ENCODE measurements around the gene TMC7.
A peak's percentile ranks its signal among the peaks of the same experiment; 100 is the strongest.

The TMC7 gene

GRCh38 chr16:19092653-19093410 is 109.1 kb downstream of the TMC7 start:
- no peak for DNase-seq

GRCh38 chr16:19093631-19094541 is 110.2 kb downstream of the TMC7 start:
- DNase-seq = no peak

- peak; percentile 21 for DNase-seq
These were observed 111.0 kb downstream of the TMC7 start for GRCh38 chr16:19094542-19095365.

DNA sequence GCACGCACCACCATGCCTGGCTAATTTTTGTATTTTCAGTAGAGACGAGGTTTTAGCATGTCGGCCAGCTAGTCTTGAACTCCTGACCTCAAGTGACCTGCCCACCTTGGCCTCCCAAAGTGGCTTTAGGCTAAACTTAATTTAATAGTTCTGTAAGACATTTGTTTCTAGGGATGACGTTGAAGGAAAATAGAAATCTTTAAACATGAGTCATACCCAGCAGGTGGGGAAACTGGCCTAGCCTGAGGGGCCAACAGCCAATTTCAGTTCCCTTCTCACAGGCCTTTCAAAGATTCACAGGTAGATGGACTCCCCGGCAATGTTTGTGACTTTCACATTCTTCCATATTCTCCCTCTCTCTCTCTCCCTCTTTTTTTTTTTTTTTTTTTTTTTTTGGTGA is 111.9 kb downstream of the TMC7 start:
- no peak for DNase-seq

DNA sequence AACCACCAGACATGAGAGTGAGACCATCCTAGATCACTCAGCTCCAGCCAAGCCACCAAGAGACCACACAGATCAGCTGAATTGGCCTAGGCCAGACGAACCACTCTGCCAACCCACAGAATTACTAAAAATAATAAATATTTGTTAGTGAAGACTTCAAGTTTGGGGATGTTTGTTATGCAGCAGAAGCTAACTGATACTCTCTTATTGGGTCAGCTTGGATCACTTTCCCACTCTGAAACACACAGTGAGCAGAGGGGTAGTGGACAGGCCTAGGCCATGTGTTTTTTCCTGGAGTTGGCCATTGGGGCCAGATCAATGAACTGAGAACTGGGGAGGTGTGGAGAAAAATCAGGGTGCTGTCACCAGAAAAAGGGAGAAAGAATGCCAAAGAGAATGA is 114.4 kb downstream of the TMC7 start:
- no peak for DNase-seq

- DNase-seq = no peak
These were observed 118.6 kb downstream of the TMC7 start for GRCh38 chr16:19102187-19102872.

GRCh38 chr16:19104607-19105006 is 120.9 kb downstream of the TMC7 start:
- no peak for DNase-seq

GRCh38 chr16:19105131-19105530 is 121.4 kb downstream of the TMC7 start:
- no peak for DNase-seq

GRCh38 chr16:19105891-19106624 is 122.3 kb downstream of the TMC7 start:
- DNase-seq = no peak

GRCh38 chr16:19106625-19107020 is 122.9 kb downstream of the TMC7 start:
- no peak for DNase-seq

DNA sequence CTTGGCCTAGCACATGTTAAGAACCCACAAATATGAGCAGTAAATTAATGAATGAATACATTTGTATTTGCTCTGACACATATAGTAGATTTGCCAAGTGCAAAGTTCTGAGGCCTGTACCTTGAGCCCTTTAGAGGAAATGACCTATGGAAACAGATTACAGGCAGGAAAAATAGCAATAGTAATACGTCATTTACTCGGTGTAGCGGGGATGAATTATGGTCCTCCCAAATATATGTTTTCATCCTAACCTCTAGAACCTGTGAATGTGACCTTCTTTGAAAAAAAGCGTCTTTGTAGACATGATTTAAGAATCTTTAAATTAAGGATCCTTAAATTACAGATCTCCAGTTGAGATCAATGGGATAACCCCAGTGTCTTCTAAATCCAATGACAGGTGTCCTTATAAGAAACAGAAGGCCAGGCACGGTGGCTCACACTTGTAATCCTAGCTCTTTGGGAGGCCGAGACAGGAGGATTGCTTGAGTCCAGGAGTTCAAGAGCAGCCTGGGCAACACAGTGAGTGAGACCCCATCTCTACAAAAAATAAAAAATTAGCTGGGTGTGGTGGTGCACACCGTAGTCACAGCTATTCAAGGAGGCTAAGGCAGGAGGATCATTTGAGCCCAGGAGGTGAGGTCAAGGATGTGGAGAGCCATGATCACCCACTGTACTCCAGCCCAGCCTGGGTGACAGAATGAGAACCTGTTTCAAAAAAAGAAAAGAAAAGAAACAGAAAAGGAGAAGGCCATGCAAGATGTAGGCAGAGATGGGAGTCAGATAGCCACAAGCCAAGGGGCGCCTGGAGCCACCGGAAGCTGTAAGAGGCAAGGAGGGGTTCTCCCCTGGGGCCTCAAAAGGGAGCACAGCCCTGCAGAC is 124.9 kb downstream of the TMC7 start:
- no peak for DNase-seq

GRCh38 chr16:19109288-19109664 is 125.5 kb downstream of the TMC7 start:
- DNase-seq = no peak

DNA sequence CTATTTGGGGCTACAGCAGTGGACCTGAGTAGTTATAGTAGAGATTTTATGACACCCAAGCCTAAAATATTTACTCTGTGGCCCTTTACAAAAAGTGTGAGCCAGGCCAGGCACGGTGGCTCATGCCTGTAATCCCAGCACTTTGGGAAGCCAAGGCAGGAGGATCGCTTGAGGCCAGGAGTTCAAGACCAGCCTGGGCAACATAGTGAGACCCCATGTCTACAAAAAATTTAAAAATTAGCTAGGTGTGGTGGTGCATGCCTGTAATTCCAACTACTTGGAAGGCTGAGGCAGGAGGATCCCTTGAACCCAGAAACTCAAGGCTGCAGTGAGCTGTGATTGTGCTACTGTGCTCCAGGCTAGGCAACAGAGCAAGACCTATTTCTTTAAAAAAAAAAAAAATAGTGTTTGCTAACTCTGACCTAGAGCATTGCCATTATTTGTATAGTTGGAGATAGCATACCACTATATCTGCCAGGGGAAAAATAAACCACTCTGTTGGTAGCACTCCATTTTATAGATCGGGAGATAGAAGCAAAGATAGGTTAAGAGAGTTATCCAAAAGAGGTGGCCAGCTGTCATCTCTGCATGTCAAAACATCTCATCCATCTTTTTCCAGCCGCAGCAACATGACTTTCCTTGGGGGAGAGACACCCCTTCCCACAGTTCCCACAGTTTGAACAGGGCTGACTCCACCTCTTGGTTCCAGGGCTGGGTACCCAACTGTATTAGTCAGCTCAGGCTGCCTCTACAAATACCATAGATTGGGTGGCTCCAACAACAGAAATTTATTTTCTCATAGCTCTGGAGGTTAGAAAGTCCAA is 127.0 kb downstream of the TMC7 start:
- DNase-seq = no peak

DNA sequence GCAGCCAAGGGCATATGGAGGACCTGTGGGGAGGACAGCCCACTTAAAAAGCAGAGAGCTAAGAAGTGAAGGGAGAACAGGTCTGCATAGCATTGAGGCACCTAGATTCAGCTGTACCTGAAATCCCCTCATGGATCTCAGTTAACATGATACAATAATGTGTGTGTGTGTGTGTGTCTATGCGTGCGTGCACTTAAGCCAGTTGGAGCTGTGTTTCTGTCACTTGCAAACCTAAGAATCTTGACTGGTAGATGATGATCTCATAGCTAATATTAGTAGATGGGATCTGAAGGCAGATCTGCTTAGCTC is 128.3 kb downstream of the TMC7 start:
- DNase-seq = no peak

Data from CD4-positive, alpha-beta T cell treated with Interleukin-15 for 1 hour (primary cell).